Activated T-helper 1 cell treated with anti-CD3 and anti-CD28 coated beads, Interleukin-12 subunit alpha, Interleukin-12 subunit beta, Interleukin-2, Interleukin-4 antibody, amounts not matched to agents 30 ng/mL and 10 ng/mL and 1 ng/mL, durations not matched to agents 14 hours and 24 hours and 36 hours (primary cell): ENCODE results near the gene OR6Y1. TPM values are rescaled to one million over a fixed set of nuclear protein-coding genes. Genes with fewer than 3 reads are reported as not detected.

ENCODE experiments used
- total RNA-seq: library from RNA; stranded (reverse); gene quantifications from 2 replicates; pipeline ENCODE4 v1.2.3, GENCODE V29; 2022

OR6Y1 gene
- total RNA-seq, 1 donor from 2014 or later = not detected

Other genes starting within 250 kb of the OR6Y1 start
- not detected in 2 replicates for gene CD1B, start 222.9 kb downstream of the OR6Y1 start, total RNA-seq
- not detected in 2 replicates for gene CD1E, start 200.5 kb downstream of the OR6Y1 start, total RNA-seq
- not detected in 2 replicates for gene OR10T2, start 154.9 kb downstream of the OR6Y1 start, total RNA-seq
- not detected in 2 replicates for gene OR10K2, start 128.2 kb downstream of the OR6Y1 start, total RNA-seq
- gene OR10K1, start 92.6 kb downstream of the OR6Y1 start, total RNA-seq = not detected in 2 replicates
- not detected in 2 replicates for gene OR10R2, start 82.2 kb downstream of the OR6Y1 start, total RNA-seq
- gene OR6P1, start 16.2 kb upstream of the OR6Y1 start, total RNA-seq = not detected in 2 replicates
- gene OR10X1, start 25.5 kb upstream of the OR6Y1 start, total RNA-seq = not detected in 2 replicates
- not detected in 2 replicates for gene OR10Z1, start 50.9 kb upstream of the OR6Y1 start, total RNA-seq
- not detected in 2 replicates for gene SPTA1, start 132.3 kb upstream of the OR6Y1 start, total RNA-seq
- not detected in 2 replicates for gene OR6K2, start 146.2 kb upstream of the OR6Y1 start, total RNA-seq
- not detected in 2 replicates for gene OR6K3, start 166.3 kb upstream of the OR6Y1 start, total RNA-seq
- gene OR6K6, start 200.3 kb upstream of the OR6Y1 start, total RNA-seq = not detected in 2 replicates
- gene OR6N1, start 217.8 kb upstream of the OR6Y1 start, total RNA-seq = not detected in 2 replicates
- not detected in 2 replicates for gene OR6N2, start 226.8 kb upstream of the OR6Y1 start, total RNA-seq